SIG-M5 (cell line): Measurements from ENCODE around the gene NDUFA11.

Source experiments
- DNase-seq: peaks from one replicate; lab custom pipeline; 2025; lab: John Stamatoyannopoulos, UW

Gene NDUFA11

DNA sequence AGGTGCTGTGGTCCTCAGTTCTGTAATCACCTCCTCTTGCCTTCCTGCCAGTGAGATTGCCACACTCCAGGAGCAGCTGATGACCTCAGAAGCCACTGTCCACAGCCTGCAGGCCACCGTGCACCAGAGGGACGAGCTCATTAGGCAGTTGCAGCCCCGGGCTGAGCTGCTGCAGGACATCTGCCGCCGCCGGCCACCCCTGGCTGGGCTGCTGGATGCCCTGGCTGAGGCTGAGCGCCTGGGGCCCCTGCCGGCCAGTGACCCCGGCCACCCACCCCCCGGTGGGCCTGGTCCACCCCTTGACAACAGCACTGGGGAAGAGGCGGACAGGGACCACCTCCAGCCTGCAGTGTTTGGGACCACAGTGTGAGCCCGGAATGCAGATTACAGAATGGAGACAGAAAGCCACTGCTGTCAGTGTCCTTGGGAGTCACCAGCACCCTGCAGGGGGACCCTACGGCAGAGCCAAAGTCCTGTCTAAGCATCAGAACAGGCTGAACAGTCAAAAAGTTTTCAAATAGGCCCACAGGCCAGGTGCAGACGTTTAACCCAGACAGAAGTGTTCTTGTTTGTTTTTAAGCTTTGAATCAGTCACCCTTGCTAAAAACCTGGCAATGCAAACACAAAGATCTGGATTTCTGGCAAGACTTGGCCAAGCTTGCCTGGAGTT, 5.3 kb upstream of the NDUFA11 start:
- DNase-seq = no peak

DNA sequence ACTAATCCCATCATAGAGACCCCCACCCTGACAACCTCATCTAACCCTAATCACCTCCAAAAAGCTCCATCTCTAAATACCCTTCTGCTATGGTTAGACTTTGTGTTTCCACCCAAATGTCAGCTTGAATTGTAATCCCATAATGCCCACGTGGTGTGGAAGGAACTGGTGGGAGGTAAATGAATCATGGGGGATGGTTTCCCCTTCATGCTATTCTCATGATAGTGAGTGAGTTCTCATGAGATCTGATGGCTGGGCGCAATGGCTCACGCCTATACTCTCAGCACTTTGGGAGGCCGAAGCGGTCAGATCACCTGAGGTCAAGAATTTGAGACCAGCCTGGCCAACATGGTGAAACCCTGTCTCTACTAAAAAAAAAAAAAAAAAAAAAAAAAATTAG, 3.7 kb upstream of the NDUFA11 start:
- DNase-seq = no peak

DNA sequence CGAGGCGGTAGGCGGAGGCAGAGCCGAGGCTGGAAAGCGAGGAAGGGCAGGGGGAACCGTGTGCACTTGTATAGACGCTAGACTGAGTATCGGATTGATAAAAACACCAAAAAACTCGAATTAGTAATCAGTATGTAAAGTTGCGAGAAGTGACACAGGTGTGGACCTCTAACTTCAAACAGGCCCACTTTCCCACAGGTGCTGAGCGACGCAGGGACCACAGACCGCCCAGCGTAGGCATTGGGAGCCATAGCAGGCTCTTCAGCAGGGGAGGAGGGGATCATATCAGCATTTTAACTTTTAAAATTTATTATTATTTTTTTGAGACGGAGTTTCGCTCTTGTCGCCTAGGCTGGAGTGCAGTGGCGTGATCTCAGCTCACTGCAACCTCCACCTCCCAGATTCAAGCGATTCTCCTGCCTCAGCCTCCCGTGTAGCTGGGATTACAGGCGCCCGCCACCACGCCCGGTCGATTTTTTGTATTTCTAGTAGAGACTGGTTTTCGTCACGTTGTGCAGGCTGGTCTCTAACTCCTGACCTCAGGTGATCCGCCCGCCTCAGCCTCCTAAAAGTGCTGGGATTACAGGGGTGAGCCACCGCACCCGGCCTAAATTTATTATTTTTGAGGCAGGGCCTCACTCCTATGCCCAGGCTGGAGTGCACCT, 1.7 kb upstream of the NDUFA11 start:
- no peak for DNase-seq

DNA sequence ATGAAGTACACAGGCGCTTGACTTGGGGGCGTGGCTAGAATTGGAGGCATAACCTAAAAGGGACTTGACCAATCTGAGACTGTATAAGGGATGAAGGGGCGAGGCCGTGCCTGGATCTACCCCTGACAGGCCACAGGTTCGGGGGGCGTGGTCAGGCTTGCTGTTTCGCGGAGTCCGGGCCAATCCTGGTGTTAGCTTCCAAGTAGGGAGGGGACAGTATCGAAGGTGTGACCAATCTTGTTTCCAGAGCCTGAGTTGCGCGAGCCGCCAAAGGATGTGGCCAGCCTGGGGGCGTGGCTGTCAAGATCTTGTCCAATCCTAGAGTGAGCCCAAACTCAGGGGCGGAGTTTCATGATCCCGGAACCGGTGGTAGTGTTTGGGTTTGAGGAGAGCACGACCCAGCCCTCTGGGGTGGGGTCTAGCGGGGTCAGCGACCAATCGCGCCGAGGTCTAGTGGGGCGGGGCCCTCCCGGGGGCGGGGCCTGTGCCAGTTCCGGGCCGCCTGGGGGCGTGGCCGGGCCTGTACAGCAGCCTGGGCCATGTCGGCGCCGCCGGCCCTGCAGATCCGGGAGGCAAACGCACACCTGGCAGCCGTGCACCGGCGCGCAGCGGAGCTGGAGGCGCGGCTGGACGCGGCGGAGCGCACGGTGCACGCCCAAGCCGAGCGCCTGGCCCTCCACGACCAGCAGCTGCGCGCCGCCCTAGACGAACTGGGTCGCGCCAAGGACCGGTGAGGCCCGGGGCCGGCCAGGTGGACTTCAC, 943 bp upstream of the NDUFA11 start, which contains the start of gene VMAC:
TSS of gene VMAC (plus strand) at position 521 of the 762 bp plus-strand sequence. CDS start at position 540, 19 bp downstream.
- DNase-seq = peak; percentile 99

DNA sequence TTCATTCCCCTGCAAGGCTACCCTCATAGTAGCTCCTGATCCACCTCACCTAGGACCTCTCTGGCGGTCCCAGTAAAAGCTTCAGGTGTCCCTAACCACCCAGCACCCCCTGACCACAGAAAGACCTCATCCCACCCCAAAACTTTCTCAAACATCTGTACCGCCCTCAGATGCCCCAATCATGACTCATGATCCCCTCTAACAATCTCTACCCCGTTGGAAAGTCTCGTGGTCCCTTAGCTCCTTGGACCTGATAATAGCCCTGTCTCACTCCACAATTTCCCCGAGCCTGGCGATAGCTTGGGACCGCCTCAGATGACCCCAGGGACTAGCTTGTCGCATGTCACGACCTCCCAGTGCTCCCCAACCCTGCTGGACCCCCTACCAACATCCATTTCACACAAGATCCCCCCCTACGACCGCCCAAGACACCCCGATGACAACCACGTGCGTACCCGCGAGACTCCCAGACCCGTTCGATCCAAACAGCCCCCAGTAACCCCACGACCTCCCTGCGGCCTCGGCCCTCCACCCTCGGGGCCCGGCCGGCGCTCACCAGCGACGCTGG, 450 bp downstream of the NDUFA11 start:
- DNase-seq = no peak

DNA sequence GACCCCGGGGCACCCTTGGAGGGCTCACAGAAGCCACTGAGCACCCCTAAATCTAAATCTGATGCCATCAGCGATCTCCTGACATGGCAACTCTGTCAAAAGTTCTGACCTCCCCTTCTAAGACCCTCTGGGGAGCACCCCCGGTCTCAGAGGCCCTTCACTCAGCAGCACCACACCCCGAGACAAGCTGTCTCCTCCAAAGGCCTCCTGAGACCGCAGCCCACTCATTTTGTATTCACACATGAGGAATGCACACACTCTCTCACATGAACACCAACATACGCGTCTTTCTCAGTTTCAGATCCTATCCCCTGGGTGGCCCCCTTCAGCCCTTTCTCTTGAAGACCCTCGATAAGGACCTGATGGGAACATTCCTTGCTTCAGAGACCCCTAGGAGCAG, 2.6 kb downstream of the NDUFA11 start:
- DNase-seq = no peak

DNA sequence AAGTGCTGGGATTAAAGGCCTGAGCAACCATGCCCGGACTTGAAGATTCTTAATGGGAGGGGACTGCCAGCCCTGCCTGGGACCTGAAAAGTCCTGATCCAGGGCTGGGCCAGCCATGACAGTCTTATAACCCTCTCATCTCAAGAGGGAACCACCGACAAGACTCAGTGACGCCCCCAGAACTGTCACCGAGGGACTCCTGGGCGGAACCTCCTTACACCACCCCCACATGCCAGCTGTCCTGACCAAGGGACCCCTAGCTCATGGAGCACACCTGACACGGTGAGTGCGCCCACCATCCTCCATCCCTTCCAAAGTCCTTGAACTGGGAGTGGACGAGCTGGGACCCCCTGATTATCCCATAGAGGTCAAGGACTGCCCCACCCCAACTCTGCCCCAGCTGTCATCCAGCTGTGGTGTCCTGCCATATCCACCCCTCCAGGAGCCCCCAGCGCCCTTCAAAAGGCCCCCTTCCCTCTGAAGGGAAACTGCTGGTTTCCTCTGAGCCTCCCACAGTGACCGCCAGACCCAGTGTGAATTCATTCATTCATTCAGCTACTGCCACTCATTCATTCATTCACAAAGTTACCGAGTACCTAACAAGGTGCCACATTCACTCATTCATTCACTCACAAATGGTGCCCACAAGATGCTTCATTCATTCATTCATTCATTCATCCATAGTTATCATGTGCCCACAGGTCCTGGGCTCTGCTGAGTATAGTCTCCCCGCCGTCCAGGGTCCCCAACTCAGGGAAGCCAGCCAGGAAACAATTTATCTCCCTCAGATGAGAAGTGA, 3.7 kb downstream of the NDUFA11 start:
- no peak for DNase-seq

DNA sequence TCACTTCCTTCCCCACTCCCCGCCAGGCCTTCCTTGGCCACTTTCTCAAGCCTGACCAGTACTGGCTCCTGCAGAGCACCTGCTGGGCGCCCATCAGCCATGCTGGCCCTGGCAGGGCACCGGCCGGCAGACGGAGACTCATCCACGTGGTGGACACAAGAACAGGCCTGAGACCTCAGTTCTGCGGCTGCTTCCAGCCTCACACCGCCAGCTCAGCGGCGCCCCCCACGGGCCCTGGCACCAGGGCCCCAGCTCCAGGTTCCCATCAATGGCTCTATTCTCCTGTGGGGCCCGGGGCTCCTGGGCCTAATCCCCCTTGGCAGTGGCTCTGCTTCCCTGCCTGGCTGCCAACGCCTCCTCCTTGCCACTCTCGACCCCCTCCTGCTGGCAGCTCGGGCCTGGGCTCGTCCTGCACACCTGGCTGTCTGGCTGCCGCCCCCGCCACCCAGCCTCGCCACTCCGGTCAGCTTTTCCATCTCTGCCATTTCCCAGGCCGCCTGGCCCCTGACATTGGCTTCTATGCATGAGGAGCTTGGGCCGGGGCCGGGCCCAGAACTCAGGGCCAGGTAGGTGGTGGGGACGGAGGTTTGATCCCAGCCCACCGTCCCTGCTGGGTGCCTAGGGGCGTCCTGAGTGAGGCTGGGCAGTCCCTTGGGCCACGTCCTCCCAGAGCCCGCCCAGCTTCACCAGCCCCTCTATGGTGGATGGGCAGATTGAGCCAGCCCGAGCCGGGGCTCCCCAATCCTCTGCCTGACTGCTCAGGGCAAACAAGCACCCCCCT, 6.2 kb downstream of the NDUFA11 start:
- no peak for DNase-seq

DNA sequence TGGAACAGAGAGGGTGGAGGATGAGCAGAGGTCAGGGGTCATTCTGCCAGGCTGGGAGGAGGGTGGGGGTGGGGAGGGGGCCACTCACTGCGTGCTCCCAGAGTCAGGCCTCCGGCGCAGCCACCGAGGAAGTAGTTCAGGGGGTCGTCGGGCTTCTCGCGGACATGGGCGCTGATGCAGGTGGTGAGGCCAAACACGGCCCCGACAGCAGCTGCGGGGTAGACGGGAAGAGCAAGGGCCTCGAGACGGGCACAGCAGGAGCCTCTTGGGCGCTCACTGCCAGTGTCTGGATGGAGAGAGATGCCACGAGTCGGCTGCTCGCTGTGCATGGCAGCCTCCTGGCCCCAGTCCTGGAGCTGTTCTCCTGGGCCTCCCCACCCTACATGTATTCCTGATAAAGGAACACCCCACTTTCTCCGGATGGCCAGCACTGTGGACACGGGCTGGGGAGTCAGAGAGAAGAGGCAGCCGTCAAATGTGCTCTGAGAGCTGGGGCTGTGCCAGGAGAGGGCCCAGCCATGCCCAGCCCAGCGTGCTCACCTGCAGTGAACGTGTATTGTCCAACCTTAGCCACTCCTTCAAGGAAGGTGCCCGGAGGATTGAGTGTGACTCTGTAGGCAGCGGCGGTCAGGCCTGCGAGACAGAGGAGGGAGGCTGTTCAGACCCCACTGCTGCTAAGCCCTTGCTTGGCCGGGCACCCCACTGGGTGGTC, 7.1 kb downstream of the NDUFA11 start:
- no peak for DNase-seq

DNA sequence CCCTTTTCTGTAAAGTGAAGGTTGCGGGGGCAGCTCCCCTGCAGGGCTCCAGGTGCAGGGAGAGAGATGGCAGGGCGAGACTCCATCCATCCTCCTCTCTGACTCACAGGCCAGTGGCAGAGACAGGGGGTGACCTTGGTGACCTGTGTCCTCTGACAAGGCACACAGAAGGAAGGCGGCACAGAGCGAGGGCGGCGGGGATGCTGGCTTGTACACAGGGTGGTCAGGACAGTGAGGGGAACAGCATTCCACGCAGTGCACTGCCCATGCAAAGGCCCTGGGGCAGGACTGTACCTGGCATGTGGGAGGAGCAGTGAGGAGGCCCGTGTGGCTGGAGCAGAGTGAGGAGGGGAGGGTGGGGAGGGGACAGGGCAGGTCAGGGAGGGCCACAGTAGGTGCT, 7.7 kb downstream of the NDUFA11 start:
- DNase-seq = no peak

DNA sequence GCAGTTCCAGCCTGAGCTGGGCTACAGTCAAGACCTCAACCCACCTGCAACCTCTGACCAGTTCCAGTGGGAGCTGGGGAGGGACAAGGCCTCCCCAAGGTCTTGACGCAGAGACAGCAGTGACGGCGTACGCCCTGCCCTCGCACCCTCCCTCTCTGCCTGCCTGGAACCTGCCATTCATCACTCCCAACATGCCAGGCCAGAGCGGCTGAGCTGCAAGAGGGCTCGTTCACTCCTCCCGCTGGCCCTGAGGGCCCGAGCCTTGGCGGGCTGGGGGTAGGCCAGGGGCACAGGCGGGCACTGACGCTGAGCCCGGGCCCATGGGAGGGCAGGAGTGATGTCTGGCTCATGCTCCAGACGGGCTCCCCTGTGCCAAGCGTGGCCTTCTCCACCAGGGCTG, 8.2 kb downstream of the NDUFA11 start:
- DNase-seq = no peak

DNA sequence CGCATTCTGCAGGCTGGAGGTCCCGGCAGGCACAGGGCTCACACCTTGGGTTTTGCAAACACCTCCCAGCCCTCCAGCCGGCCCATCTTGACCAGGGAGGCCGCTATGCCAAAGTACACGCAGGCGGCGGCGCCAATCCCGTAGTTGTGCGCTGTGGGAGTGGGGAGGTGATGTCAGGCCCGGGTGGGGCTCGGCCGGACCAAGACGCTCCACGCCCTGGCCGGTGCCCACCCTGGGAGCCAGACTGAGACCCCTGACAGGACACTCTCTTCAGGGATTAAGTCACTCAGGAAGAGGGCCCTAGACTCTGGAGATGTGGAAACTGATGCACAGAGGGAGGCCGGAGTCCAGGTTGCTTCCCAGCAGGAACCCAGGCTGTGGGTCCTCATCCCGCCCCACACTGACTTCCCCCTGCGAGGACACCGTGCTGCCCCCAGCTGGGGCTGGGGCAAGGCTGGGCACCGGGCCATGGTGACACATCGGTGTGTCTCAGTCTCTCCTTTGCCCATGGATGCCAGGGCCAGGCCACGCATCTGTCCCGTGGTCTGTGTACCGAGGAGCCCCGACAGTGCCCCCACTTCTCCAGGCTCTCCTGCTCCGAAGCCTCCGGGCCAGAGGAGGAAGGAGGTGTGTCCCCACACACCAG, 8.8 kb downstream of the NDUFA11 start:
- no peak for DNase-seq

DNA sequence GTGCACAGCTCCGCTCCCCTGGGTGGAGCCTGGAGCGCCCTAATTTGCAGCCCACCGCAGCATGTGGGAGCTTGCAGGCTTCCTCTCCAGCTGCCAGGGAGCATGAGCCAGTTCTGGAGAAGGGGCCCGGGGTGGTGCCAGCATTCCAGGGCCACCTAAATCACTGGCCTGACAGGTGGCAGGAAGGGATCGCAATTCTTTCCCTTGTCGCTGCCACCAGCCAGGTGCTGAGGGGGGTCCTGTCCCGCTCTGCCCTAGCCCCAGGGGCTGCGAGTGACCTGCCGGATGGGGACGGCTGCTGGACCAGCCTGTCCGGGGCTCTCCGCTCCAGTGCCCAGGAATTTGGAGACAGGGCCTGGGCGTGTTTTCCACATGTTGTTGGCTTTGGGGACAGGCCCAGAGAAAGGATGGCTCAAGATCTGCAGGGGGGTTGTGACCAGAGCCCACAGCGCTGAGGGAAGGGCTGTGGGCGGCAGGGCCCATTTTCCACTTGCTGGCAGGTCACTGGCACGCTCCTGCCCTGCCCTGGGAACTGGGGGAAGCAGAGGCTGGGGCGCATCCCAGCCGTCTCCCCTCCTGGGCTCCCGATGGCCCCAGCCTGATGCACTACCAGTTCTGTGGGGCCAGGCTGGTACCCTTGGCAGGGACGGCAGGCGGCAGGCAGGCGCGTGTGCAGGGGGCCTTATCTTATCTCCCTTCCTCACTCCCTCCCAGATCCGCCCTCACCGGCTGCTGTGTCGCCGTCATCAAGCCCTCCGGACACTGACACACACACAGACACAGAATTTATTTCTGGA, 9.5 kb downstream of the NDUFA11 start:
- DNase-seq = no peak

DNA sequence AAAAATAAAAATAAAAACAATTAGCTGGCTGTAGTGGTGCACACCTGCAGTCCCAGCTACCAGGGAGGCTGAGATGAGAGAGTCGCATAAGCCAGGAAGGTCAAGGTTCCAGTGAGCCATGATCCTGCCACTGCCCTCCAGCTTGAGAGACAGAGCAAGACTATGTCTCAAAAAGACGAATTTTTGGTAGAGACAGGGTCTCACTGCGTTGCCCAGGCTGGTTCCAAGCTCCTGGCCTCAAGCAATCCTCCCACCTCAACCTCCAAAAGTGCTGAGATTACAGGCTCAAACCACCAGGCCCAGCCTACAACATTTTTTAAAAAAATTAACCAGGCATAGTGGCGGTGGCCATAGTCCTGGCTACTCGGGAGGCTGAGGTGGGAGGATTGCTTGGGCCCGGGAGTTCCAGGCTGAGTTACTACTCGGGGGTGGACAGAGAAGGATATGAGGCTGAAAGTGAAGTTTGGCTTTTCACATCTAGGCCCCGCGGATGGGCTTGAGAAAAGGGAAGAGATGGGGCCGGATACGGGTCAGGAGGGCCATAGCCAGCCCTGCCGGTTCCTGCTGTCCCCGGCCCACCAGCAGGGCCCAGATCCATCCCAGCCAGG, 10.2 kb downstream of the NDUFA11 start:
- DNase-seq = no peak

DNA sequence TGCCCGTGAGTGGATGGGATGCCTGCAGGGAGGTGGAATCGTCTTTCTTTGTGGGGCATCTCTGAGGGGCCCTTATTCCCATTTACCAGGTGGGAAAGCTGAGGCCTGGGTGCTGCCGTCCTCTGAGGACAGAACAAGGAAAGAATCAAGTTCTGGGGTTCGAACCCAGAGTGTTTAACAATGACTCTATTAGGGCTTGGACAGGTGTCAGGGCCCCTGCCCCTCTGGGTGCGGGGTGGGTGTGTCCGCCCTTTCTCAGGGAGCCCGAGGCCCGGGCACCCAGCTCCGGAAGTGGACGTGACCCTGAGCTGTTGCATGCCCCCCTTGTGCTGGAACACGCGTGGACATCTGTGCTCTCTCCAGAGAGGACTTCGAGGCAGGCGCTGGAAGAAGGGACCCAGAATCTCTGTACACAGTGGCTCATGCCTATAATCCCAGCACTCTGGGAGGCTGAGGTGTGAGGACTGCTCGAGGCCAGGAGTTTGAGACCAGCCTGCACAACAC, 10.8 kb downstream of the NDUFA11 start:
- DNase-seq = no peak

DNA sequence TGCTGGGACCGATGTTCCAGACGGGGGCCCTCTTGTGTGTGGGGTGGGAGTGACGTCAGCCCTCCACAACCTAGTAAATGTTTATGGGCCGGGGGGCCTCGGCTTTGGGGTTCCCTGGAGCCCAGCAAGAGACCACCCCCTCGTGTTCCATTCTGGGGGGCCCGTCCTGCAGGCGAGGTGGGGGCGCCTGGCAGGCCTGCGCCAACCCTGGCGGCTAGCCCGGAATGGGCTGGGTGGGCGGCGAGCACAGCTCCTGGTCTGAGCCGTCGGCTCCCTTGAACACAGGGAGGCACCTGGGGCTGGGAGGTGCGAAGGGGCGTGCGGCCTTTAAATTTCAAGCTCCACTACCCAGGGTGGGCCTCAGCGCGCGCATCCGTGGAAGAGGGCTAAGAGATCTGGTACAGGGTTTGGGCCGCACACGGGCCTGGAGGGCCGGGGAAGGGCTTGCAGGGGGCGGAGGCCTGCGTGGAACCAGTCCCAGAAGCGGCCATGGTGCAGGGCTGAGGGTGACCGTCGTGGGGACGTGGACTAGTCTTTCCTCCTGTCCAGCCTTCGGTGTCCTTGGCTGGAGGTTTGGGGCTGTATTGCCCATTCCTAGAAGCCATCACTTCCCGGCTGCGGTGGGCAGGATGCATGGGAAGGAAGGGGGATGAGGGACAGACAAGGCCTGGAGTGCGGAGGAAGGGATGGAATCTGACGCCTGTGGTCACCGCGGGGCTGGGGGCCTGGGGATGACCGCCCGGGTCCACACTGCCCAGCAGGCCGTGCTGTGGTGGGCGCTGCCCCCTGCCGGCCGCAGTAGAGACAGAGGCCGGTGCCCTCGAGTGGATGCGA, 11.4 kb downstream of the NDUFA11 start:
- DNase-seq = no peak

DNA sequence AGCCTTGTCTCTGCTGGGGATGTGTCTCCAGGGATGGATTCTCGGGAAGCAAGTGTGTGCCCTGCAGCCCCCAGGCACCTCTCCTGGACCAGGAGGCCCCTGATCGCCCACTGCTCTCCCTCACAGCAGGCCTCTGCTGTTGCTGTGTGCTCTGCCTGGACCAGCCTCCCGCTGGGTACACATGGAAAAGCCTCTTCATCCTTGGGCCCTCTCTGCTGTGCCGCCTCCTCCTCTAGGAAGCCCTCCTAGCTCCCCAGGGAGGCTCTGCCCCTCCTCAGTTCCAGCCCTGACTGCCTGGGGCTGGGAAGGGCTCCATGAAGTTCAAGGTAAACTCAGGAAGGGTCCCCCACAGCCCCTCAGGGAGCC, 12.0 kb downstream of the NDUFA11 start:
- DNase-seq = no peak

DNA sequence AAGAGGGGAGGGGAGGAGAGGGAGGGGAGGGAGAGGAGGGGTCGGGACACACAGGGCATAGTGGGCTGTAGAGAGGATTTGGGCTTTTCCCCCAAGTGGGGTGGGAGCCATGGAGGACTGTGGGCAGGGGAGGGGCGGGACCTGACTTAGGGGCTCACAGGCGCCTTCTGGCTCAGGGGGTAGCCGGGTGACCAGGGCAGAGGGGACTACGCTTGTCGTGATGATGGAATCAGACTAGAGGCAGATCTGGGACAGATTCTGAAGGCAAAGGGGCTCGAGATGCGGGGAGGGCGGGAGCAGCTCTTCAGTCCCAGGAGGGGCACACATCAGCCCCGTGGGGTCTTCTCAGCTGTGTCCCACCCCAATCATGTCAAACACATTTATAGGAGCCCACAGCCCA, 13.5 kb downstream of the NDUFA11 start:
- DNase-seq = no peak
